ENCODE data around the gene MEF2A.

MEF2A gene

DNA sequence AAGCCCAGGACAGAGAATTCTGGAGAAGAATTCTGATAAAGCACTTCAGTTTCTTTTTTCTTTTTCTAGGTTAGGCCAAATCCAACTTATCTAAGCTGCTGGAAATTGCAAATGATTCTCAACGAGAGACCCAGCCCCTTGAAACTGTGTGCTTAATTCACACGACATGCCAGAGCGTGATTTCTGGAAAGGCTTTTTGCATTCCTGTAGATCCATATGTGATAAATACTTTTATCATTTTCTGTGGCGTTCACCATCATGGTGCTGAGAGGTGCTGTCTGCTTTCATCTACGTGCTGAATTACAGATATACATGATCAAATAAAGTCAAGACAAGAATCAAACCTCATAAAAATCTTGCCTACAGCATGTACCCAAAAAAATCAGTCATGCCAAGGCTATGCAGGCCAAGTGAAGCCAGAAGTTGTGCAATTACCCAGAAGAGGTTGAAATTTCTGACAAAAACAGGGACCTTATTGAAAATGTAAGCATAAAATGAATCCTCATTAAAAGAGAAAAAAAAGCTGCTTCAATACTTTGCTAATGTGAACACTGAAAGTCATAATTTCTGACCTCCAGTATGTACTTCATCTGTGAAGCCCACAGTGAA lies 10.8 kb upstream of the MEF2A start (continued):
- TF ChIP-seq, protein P1, sequence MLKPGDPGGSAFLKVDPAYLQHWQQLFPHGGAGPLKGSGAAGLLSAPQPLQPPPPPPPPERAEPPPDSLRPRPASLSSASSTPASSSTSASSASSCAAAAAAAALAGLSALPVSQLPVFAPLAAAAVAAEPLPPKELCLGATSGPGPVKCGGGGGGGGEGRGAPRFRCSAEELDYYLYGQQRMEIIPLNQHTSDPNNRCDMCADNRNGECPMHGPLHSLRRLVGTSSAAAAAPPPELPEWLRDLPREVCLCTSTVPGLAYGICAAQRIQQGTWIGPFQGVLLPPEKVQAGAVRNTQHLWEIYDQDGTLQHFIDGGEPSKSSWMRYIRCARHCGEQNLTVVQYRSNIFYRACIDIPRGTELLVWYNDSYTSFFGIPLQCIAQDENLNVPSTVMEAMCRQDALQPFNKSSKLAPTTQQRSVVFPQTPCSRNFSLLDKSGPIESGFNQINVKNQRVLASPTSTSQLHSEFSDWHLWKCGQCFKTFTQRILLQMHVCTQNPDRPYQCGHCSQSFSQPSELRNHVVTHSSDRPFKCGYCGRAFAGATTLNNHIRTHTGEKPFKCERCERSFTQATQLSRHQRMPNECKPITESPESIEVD (tag by site-specific recombination; IDR thresholded peaks at IDR 0.05), result no peak

DNA sequence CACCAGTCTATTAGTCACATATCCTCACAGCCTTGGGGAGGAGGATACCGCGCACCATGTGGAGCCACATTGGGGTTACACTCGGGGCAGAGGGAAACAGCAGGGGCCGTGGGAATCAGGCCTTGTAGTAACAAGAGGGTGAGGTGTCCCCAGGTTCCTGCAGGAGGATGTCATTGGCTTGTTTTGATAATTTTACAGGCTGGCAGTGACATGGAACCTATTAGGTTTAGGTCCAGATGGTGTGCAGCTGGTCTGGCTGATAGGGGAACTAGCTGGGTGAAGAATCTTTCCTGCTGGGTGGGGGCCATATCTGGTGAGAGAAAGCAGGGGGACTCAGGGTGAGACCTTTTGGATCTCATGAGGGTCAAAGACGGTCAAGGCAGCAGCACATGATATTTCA lies 9.8 kb upstream of the MEF2A start:
- Histone ChIP-seq H3K27ac (ENCODE audit: extremely low read depth, low read depth, low read length) (no peak overlapping the region), H3K9me3 (ENCODE audit: control insufficient read depth, insufficient read depth, low read depth, low read length) (no peaks in the 10 kb centered on the region), H3K4me3 (ENCODE audit: low read depth, low read length) (no peak overlapping the region), H3K36me3 (ENCODE audit: control insufficient read depth in 2 of 2, insufficient read depth in 1 of 2, low read length in 2 of 2) (no peaks in the 10 kb centered on the region), H3K4me1 (ENCODE audit: control insufficient read depth, insufficient read depth, low read length) (no peaks in the 10 kb centered on the region)
- ChIA-PET POLR2A (no interaction called here), CTCF (no interaction called here)
- TF ChIP-seq SALL2 (tag by site-specific recombination; IDR thresholded peaks at IDR 0.05; ENCODE audit: borderline replicate concordance) (no peak), PRDM1 (tag by site-specific recombination; IDR thresholded peaks at IDR 0.05) (no peak), ZNF121 (tag by site-specific recombination; IDR thresholded peaks at IDR 0.05) (no peak), ZNF175 (tag by site-specific recombination; IDR thresholded peaks at IDR 0.05) (no peak), ZNF747 (tag by site-specific recombination; IDR thresholded peaks at IDR 0.05) (no peak), ZNF211 (tag by site-specific recombination; IDR thresholded peaks at IDR 0.05; ENCODE audit: low read depth) (no peak), ZNF426 (tag by site-specific recombination; IDR thresholded peaks at IDR 0.05) (no peak)
- TF ChIP-seq, protein P2, sequence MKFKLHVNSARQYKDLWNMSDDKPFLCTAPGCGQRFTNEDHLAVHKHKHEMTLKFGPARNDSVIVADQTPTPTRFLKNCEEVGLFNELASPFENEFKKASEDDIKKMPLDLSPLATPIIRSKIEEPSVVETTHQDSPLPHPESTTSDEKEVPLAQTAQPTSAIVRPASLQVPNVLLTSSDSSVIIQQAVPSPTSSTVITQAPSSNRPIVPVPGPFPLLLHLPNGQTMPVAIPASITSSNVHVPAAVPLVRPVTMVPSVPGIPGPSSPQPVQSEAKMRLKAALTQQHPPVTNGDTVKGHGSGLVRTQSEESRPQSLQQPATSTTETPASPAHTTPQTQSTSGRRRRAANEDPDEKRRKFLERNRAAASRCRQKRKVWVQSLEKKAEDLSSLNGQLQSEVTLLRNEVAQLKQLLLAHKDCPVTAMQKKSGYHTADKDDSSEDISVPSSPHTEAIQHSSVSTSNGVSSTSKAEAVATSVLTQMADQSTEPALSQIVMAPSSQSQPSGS (tag by site-specific recombination; IDR thresholded peaks at IDR 0.05; ENCODE audit: low read depth), result no peak
- TF ChIP-seq, protein P3, sequence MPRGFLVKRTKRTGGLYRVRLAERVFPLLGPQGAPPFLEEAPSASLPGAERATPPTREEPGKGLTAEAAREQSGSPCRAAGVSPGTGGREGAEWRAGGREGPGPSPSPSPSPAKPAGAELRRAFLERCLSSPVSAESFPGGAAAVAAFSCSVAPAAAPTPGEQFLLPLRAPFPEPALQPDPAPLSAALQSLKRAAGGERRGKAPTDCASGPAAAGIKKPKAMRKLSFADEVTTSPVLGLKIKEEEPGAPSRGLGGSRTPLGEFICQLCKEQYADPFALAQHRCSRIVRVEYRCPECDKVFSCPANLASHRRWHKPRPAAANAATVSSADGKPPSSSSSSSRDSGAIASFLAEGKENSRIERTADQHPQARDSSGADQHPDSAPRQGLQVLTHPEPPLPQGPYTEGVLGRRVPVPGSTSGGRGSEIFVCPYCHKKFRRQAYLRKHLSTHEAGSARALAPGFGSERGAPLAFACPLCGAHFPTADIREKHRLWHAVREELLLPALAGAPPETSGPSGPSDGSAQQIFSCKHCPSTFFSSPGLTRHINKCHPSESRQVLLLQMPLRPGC (tag by site-specific recombination; IDR thresholded peaks at IDR 0.05), result no peak
- TF ChIP-seq, protein P4, sequence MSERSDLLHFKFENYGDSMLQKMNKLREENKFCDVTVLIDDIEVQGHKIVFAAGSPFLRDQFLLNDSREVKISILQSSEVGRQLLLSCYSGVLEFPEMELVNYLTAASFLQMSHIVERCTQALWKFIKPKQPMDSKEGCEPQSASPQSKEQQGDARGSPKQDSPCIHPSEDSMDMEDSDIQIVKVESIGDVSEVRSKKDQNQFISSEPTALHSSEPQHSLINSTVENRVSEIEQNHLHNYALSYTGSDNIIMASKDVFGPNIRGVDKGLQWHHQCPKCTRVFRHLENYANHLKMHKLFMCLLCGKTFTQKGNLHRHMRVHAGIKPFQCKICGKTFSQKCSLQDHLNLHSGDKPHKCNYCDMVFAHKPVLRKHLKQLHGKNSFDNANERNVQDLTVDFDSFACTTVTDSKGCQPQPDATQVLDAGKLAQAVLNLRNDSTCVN (tag by site-specific recombination; optimal IDR thresholded peaks at IDR 0.05), result no peak
- TF ChIP-seq, protein P5, sequence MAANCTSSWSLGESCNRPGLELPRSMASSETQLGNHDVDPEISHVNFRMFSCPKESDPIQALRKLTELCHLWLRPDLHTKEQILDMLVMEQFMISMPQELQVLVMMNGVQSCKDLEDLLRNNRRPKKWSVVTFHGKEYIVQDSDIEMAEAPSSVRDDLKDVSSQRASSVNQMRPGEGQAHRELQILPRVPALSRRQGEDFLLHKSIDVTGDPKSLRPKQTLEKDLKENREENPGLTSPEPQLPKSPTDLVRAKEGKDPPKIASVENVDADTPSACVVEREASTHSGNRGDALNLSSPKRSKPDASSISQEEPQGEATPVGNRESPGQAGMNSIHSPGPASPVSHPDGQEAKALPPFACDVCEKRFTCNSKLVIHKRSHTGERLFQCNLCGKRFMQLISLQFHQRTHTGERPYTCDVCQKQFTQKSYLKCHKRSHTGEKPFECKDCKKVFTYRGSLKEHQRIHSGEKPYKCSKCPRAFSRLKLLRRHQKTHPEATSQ (tag by site-specific recombination; IDR thresholded peaks at IDR 0.05), result no peak
- TF ChIP-seq, protein P6, sequence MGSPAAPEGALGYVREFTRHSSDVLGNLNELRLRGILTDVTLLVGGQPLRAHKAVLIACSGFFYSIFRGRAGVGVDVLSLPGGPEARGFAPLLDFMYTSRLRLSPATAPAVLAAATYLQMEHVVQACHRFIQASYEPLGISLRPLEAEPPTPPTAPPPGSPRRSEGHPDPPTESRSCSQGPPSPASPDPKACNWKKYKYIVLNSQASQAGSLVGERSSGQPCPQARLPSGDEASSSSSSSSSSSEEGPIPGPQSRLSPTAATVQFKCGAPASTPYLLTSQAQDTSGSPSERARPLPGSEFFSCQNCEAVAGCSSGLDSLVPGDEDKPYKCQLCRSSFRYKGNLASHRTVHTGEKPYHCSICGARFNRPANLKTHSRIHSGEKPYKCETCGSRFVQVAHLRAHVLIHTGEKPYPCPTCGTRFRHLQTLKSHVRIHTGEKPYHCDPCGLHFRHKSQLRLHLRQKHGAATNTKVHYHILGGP (tag by site-specific recombination; IDR thresholded peaks at IDR 0.05), result no peak
- TF ChIP-seq, protein P7, sequence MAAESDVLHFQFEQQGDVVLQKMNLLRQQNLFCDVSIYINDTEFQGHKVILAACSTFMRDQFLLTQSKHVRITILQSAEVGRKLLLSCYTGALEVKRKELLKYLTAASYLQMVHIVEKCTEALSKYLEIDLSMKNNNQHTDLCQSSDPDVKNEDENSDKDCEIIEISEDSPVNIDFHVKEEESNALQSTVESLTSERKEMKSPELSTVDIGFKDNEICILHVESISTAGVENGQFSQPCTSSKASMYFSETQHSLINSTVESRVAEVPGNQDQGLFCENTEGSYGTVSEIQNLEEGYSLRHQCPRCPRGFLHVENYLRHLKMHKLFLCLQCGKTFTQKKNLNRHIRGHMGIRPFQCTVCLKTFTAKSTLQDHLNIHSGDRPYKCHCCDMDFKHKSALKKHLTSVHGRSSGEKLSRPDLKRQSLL (tag by site-specific recombination; IDR thresholded peaks at IDR 0.05), result no peak
- TF ChIP-seq, protein P8, sequence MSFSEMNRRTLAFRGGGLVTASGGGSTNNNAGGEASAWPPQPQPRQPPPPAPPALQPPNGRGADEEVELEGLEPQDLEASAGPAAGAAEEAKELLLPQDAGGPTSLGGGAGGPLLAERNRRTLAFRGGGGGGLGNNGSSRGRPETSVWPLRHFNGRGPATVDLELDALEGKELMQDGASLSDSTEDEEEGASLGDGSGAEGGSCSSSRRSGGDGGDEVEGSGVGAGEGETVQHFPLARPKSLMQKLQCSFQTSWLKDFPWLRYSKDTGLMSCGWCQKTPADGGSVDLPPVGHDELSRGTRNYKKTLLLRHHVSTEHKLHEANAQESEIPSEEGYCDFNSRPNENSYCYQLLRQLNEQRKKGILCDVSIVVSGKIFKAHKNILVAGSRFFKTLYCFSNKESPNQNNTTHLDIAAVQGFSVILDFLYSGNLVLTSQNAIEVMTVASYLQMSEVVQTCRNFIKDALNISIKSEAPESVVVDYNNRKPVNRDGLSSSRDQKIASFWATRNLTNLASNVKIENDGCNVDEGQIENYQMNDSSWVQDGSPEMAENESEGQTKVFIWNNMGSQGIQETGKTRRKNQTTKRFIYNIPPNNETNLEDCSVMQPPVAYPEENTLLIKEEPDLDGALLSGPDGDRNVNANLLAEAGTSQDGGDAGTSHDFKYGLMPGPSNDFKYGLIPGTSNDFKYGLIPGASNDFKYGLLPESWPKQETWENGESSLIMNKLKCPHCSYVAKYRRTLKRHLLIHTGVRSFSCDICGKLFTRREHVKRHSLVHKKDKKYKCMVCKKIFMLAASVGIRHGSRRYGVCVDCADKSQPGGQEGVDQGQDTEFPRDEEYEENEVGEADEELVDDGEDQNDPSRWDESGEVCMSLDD (tag by site-specific recombination; IDR thresholded peaks at IDR 0.05), result no peak

All from HEK293 (cell line).